Heart right ventricle (tissue), 16 donors: Measurements from ENCODE around the gene PUDP. TPM values are rescaled to one million over a fixed set of nuclear protein-coding genes. Genes with fewer than 3 reads are reported as not detected.
A peak's percentile ranks its signal among the peaks of the same experiment; 100 is the strongest.

Source experiments
- ATAC-seq, 8 donors: fragments of 200-7000 bp; cut with Tn5 transposase; one replicate each; pipeline ENCODE4 v1.9.1; 2020; ENCODE audit warnings: mild to moderate bottlenecking in 8 of 8, moderate library complexity in 8 of 8, moderate number of reproducible peaks in 1 of 8
- DNase-seq, 2 donors: peaks; one replicate each; pipeline ENCODE4 v3.0.0-alpha.2; 2020
- H3K27ac ChIP-seq, 10 donors: fragments of 200-600 bp; sonication (generic) in 2 of 10; one replicate each; pipeline versions ENCODE4 v1.5.0 to v1.8.0; 2020 to 2022; ENCODE audit warnings: mild to moderate bottlenecking in 3 of 10
- H3K27me3 ChIP-seq, 7 donors: fragments of 200-600 bp; one replicate each; pipeline ENCODE4 v1.8.0; 2021 to 2022; ENCODE audit warnings: mild to moderate bottlenecking in 2 of 7
- H3K36me3 ChIP-seq, 9 donors: fragments of 200-600 bp; sonication (generic) in 1 of 9; one replicate each; pipeline versions ENCODE4 v1.5.0 to v1.8.0; 2020 to 2022; ENCODE audit warnings: mild to moderate bottlenecking in 2 of 9
- H3K4me1 ChIP-seq, 9 donors: fragments of 200-600 bp; sonication (generic) in 1 of 9; one replicate each; pipeline versions ENCODE4 v1.5.0 to v1.8.0; 2020 to 2022; ENCODE audit warnings: mild to moderate bottlenecking in 4 of 9
- H3K4me3 ChIP-seq, 10 donors: fragments of 200-600 bp; sonication (generic) in 2 of 10; one replicate each; pipeline versions ENCODE4 v1.5.0 to v1.8.0; 2020 to 2022; ENCODE audit warnings: mild to moderate bottlenecking in 7 of 10, moderate library complexity in 2 of 10
- H3K9me3 ChIP-seq, 11 donors: fragments of 200-600 bp in 10 of 11; sonication (generic) in 2 of 11; one replicate each; pipeline versions ENCODE4 v1.5.0 to v1.8.0; 2013 to 2022; ENCODE audit warnings: mild to moderate bottlenecking in 2 of 11, control low read depth in 1 of 11, moderate library complexity in 1 of 11
- CTCF ChIP-seq, 9 donors: fragments of 200-600 bp; sonication (generic) in 2 of 9; IDR thresholded peaks; one replicate each; pipeline versions ENCODE4 v1.5.0 to v1.8.0; 2021 to 2022; ENCODE audit warnings: antibody characterized with exemption in 9 of 9, mild to moderate bottlenecking in 5 of 9, moderate library complexity in 1 of 9
- WGBS, 2 donors: extraction: QIAGEN DNeasy Blood & Tissue Kit; methylation state at CpG; one replicate each; pipeline ENCODE4 v1.1.7; 2013; ENCODE audit warnings: inconsistent platforms in 1 of 2; 5-methylcytosine and 5-hydroxymethylcytosine counted together
- intact Hi-C, 10 donors: fragments of 100-400 bp; cut with DNase I; formaldehyde crosslinking; loops; one replicate each; pipeline versions ENCODE4 v1.11.1 to v1.14.2; 2022
- polyA plus RNA-seq, 2 donors: library from polyadenylated mRNA; stranded (reverse); fragments of 200-250 nt; gene quantifications; one replicate each; pipeline ENCODE4 v1.2.3, GENCODE V29; 2013
- total RNA-seq, 10 donors: library from RNA; stranded (reverse); fragmentation: NEBNext Ultra II Directional in 3 of 10; extraction: Animal tissue kit (Norgen Biotek cat#: 25700) in 3 of 10; gene quantifications; one replicate each; pipeline versions ENCODE4 v1.2.1 to v1.2.4, GENCODE V29; 2021 to 2023
- donor health status: Arrhythmogenic right ventricular cardiomyopathy.
- donor health status: ischemic (EF 13 %, LVEDD 7.1; RV severe dilation, severe dysfunction).
- donor health status: healthy with polysubstance abuse.
- donor health status: DM: no; HTN: yes; CAD: no.
- donor health status: DM: no; HTN: no; CAD: no.
- donor health status: ischemic (EF 25% LVEDD 6.9; RV normal size, moderate dysfunction).
- donor health status: ischemic (EF 25% LVEDD 5.7; RV mildly dilated, moderate dysfunction).
- donor health status: healthy.
- donor health status: DM: yes; HTN: yes; CAD: no.
- donor health status: Ischemic cardiomyopathy.
- donor health status: ischemic (EF 35%, LVEDD 5.7; RV mildly dilated, moderate dysfunction).
- donor health status: nonischemic (EF 11% LVEDD 7.7; RV severe dilation, severe dysfunction).
- donor health status: DM: yes; HTN: yes; CAD: no.
- donor health status: PGD.
- donor health status: ischemic (EF 29% LVEDD 5.4; RV normal size, mild dysfunction).
- donor health status: nonischemic (EF 23%, LVEDD 6.1; RV moderate dilation, normal function).

The PUDP gene
- total and polyA plus RNA-seq, 12 donors = 9.1 to 27.0 (median 21.0) TPM

DNA sequence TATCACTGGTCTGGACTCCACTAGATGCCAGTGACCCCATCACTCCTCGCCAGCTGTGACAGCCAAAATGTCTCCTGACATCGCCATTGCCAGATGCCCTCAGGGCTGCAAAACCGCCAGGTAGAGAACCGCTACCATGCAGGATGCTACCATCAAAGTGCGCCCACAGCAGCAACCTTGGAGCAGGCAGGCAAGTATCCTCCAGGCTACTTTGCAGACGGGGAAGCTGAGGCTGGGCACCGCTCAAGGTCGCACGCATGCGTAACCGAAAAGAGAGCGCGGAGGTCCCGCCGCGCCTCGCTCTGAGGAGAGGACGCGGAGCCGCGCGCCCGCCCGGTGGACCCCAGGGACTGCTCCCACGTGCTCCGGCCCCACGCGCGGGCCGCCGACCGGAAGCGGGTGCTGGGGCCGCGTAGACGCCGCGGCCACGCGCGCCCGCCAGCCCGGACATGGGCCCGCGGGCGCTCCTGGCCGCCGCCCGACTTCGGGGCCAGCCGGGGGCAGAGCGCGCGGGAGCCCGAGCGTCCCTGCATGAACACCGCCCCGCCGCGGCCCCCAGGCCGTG lies 458 bp downstream of the PUDP start, which contains the start of gene STS:
STS (plus strand) TSS at position 300 of the 565 bp plus-strand sequence. CDS start 105,488 bp downstream, outside the sequence.
- intact Hi-C loops = loop anchor here in 1 of 10 donors (10.0 kb wide), 1 partner anchor 777 kb away; the partner anchor contains the start of gene PNPLA4
- H3K9me3 ChIP-seq = no peaks in the 10 kb centered on the region
- ATAC-seq (peak; percentile 56 to 83 (median 68)), DNase-seq (peak; percentile 25 to 54)
- H3K27ac ChIP-seq = peak within 1 kb of the TSS; percentile 77 to 97 (median 92)
- H3K27me3 ChIP-seq = no peaks in the 10 kb centered on the region
- H3K4me3 ChIP-seq = peak within 1 kb of the TSS; percentile 67 to 91 (median 76)
- no peaks in the 10 kb centered on the region for H3K36me3 ChIP-seq
- 0% methylated on average over 17 to 55 of the region's 61 CpGs for WGBS, 2 donors
- H3K4me1 ChIP-seq = peaks cover 0 to 31% (median 8%) of the 10 kb centered on the region in 9 donors
- no peak for TF ChIP-seq CTCF (IDR thresholded peaks at IDR 0.05)

DNA sequence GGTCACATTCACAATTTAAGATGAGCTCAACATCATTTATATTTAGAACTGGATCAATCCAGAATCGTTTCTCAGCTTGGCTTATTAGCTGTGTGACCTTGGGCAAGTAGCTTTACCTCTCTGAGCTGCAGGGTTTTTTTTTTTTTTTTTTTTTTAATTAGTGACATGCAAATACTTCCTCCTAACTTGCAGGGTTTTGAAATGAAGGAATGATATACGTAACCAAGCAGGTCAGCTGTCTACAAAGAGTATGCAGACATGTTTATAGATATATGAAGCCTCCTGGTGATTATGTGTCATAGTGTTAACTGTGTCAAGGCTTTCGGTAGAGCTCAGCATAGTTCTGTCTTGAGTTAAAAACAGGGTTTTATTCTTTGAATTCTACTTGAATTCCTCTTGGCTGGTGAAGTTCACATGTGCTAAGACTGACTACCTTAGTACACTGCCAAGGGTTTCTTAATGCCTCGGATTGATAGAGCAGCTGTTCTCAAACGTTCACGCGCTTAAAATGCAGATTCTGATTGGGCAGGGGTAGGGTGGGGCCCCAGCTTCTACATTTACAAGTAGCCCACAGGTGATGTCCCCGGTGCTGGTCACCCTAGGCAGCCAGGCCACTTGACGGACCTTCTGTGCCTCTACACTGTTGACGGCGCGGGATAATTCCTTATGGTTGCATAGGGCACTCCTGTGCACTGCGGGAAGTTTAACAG lies 1.1 kb downstream of the PUDP start:
- ATAC-seq (peak in 3 of 8 donors; percentile 4 to 25 (median 16)), DNase-seq (peak in 1 of 2 donors; percentile 4)
- Histone ChIP-seq H3K9me3 (no peaks in the 10 kb centered on the region), H3K27me3 (no peaks in the 10 kb centered on the region), H3K4me3 (peak overlapping the region; percentile 67 to 91 (median 76)), H3K27ac (peak overlapping the region in 9 of 10 donors; percentile 77 to 97 (median 93)), H3K36me3 (no peaks in the 10 kb centered on the region), H3K4me1 (peaks cover 0 to 31% (median 8%) of the 10 kb centered on the region in 9 donors)
- 15 to 18% methylated on average over 13 of the region's 13 CpGs for WGBS, 2 donors
- intact Hi-C loops = loop anchor here in 1 of 10 donors (10.0 kb wide), 1 partner anchor 778 kb away; the partner anchor contains the start of gene PNPLA4
- no peak for TF ChIP-seq CTCF (IDR thresholded peaks at IDR 0.05)

DNA sequence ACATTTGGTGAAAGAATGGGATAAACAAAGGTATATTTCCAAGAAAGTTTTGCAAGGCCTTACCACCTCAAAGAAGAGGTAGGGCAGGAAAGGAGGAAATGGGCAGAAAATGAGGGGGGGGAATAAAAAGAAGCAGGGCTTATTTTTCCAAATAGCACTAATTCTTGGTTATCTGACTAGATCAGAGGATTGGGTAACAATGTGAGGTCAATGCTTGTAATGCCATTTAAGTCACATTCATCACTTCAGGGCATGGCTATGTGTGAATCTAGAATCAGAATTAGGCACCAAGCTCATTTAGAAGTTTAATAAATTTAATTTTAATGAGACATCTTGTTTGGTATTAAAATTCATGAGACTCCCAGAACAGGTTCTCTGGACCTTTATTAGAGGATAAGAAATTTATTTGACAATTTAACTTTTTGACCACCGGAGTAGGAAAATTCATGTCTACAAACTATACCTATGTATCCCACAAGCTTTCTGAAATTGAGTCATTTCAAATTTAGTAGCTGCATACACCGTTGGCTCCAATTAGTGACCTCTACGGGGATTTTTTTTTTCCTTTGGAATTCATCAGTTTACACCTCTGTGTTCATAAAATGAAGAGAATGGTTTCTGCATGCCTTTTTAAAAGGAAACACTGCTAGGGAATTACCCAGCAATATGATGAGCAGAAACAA lies 1.8 kb downstream of the PUDP start:
- peak overlapping the region in 1 of 10 donors; percentile 21 for H3K27ac ChIP-seq
- TF ChIP-seq CTCF (IDR thresholded peaks at IDR 0.05) = no peak
- H3K4me3 ChIP-seq = no peak overlapping the region
- peaks cover 0 to 31% (median 8%) of the 10 kb centered on the region in 9 donors for H3K4me1 ChIP-seq
- 74 to 95% methylated on average over 3 of the region's 3 CpGs for WGBS, 2 donors
- DNase-seq = no peak
- no peak for ATAC-seq
- no peaks in the 10 kb centered on the region for H3K9me3 ChIP-seq
- H3K27me3 ChIP-seq = no peaks in the 10 kb centered on the region
- intact Hi-C loops = loop anchor here in 1 of 10 donors (10.0 kb wide), 1 partner anchor 779 kb away; the partner anchor contains the start of gene PNPLA4
- no peaks in the 10 kb centered on the region for H3K36me3 ChIP-seq

- WGBS, 2 donors = 19 to 41% methylated on average over 3 of the region's 3 CpGs
- TF ChIP-seq CTCF (IDR thresholded peaks at IDR 0.05) = no peak
- no peak for ATAC-seq
- no peaks in the 10 kb centered on the region for H3K27me3 ChIP-seq
- no peaks in the 10 kb centered on the region for H3K9me3 ChIP-seq
- no peaks in the 10 kb centered on the region for H3K36me3 ChIP-seq
- DNase-seq = no peak
- H3K4me1 ChIP-seq = peaks cover 0 to 31% (median 8%) of the 10 kb centered on the region in 9 donors
- H3K27ac ChIP-seq = peak overlapping the region in 2 of 10 donors; percentile 14 to 21
- intact Hi-C loops = loop anchor here in 1 of 10 donors (10.0 kb wide), 1 partner anchor 779 kb away; the partner anchor contains the start of gene PNPLA4
- H3K4me3 ChIP-seq = no peak overlapping the region
Measured at GRCh38 chrX:7145454-7145853, 2.5 kb downstream of the PUDP start.
